Measurements from ENCODE around the gene THAP9. TPM values are rescaled to one million over a fixed set of nuclear protein-coding genes. Genes with fewer than 3 reads are reported as not detected.
"Not testable (repeated sequence)": the region's sequence is repeated elsewhere in the genome, so short reads cannot be mapped to it uniquely, and the experiment has no call there.

The THAP9 gene
- total RNA-seq, 2 donors from 2014 or later = 2.9 to 3.7 TPM

DNA sequence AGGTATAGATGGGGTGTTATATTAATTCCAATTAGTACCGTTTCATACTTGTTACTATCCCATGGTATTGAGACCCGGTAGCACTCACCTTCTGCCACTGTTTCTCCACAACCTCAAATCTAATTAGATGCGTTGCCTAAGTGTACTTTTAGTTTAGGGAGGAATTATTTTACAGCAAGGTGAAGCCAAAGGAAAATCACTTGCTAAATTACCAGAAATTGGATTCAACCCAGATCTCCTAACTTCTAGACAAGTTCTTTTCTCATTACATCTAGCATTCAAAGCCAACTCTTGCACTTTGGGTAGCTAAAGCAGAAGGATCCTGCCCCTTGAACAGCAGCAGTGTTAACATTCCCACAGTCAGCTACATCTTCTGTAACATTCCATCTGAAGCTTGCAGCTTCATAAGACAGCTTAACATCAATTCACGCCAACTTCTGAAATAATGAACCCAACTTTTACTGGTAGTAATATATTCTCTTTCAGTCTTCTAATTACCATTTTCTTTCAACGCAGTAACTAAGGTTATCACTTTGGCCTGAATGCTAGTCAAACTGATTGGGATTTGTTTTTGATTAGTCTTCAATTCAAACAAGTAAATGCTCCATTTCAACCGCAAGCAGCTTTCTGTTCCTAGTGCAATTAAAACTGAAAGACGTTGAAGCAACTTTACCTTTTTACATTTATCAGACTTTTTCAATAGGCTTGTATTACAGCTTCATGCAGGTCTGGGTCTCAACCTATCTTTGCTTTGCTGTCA is 8.6 kb upstream of the THAP9 start:
- ATAC-seq = peak in 1 of 2 donors; percentile 3
- intact Hi-C loops (cut with DNase I) = no loop called here
- DNase-seq = no peak

DNA sequence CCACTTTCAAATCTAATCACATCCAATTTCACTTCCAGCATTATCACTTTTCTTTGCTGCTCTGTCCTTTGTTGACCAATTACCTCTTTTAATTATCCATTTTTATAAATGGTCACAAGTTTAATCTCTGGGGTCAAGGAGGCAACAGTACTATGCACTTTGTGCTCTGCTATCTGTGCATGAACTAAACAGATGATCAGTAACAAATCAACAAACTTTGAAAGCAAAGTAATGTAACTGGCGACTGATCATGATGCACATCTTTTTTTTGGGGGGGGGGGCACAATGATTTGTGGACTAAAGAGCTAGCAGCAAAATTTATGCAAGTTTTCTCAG is 8.1 kb upstream of the THAP9 start:
- no peak for ATAC-seq
- DNase-seq = no peak
- intact Hi-C loops (cut with DNase I) = no loop called here

DNA sequence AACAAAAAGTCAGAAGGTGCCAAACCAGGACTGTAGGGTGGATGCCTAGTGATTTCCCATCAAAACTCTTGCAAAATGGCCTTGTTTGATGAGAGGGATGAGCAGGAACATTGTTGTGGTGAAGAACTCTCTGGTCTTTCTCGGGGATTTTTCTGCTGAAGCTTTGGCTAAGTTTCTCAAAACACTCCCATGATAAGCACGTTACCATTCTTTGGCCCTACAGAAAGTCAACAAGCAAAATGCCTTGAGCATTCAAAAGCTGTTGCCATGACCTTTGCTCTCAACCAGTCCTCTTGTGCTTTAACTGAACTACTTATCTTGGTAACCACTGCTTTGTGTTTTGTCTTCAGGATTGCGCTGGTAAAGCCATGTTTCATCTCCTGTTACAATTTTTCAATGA is 6.6 kb upstream of the THAP9 start:
- no peak for ATAC-seq
- DNase-seq = no peak
- intact Hi-C loops (cut with DNase I) = no loop called here

DNA sequence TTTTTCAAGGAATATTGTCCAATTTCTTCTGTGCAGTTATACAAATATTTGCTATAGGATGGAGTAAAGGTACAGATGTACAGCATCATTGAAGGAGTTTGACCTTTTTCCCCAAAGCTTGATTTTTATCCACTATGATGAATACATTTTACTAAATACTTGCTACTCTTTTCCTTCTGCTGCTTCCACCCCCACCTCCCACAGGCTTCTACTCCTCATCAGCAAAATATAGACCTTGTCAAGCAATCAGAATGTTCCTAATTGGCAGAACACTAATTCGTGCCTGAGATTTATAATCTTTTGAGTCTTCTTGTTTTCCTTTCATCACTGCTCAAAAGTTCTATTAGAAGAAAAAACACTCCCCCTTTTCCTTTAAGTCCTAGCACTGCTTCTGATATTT is 3.8 kb upstream of the THAP9 start:
- no peak for DNase-seq
- ATAC-seq = no peak
- intact Hi-C loops (cut with DNase I) = no loop called here

DNA sequence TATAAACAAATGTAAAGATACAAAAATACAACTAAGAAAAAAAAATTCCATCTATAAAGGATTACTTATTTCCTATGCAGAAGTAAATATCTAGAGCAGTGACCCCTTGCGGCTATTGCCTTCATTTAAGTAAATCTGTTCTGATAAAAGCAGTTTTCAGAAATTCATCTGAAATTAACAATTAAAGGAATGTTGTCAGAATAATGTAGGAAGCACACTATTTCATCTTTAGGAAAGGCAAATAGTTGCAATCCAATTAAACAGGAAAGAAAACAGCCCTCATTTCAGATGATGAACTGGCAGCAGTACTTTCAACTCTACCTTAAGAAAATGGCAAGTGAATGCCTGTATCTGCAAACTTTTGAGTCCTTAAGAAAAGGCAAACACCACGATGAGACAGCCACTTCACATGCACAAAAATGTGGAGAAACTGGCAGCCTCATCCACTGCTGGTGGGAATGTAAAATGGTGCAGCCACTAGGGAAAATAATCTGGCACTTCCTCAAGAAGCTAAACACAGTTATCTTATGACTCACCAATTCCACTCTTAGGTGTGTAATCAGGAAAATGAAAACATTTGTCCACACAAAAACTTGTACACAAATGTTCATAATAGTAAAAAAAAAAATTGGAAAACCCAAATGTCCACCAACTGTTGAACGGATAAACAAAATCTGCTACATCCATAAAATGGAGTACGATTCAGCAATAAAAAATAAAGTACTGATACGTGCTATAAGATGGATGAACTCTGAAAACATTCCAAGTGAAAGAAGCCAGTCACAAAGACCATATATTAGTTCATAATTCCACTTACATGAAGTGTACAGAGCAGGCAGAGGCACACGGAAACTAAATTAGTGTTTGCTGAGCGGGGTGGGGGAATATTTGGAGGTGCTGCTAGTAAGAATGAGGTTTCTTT is 2.0 kb upstream of the THAP9 start:
- ATAC-seq (no peak), DNase-seq (peak; percentile 34)
- intact Hi-C loops (cut with DNase I) = no loop called here

DNA sequence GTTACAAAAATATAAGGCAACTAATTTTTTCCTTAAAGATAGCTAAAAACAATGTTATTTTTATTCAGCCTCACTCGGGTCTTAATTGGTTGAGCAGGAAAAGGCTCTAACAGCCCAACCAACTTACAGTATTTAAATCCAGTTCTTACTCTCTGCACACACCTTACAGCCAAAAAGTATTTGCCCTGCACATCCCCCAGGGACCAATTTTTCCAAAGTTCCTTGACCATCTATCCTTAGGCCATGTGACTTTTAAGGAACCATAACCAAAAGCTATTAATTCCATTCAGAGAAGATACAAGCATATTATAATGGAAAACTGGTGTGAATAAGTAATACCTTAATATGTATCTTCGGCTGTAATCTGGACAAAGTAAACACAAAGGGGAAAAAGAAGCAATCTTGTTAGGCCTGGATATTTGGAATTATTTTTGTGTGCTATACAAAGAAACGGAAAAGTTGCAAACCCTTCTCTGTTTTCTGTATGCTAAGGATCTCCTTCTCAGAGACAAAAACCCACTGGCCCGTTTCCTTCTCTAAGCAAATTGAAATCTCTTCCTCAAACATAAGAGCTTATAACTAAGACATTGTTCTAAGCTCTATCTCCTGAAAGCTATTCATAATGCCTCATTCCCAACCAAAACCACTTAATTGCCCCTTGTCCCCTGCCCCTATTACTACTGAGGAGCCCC is 1.0 kb upstream of the THAP9 start:
- intact Hi-C loops (cut with DNase I) = loop anchor here (5.0 to 10.0 kb wide), 2 partner anchors 113 to 115 kb away; partner anchors contain the start of gene LIN54 (in 2 of the 2)
- DNase-seq (no peak), ATAC-seq (no peak)

DNA sequence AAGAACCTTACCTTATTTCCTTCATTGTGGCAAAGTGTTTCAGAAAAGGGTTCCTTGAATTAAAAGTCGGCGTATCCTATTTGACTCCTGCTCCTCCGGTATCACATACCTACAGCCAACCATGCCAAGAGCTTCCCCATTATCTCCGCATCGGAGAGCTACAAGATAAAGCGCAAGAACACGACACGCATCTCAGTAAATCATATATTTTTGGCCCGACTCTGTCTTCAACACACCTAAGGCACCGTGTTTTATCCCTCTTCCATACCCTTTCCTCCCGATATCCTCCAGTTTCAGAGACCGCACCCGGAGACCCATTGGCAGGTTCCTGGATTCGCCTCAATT is 497 bp upstream of the THAP9 start:
- ATAC-seq (peak; percentile 2 to 3), DNase-seq (no peak)
- intact Hi-C loops (cut with DNase I) = loop anchor here (5.0 to 10.0 kb wide), 2 partner anchors 112 to 115 kb away; partner anchors contain the start of gene LIN54 (in 2 of the 2)

DNA sequence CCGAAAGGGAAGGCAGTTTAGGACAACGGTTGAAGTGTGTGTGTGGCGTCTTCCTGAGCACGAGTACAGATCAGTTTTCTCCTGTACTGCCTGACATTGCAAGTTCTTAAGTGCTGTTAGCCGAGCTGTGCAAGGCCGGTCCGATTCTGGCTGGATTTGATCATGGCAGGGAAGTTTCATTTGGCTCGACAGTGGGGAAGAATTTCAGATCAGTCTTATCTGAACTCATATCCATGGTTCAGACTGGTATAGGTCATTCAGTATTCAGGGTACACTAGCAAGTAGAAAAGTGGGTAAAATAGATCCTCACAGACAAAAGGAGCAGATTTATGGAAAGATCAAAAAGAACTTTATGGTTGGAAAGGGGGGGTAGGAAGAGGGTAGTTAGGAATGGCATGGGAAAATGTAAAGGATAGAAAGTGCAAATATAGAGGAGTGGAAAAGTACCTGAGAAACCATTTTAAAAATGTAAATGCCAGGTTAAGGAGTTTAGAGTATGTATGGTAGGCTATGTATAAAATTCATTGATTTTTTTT is 716 bp downstream of the THAP9 start:
- intact Hi-C loops (cut with DNase I) = loop anchor here (5.0 to 10.0 kb wide), 2 partner anchors 111 to 114 kb away; partner anchors contain the start of gene LIN54 (in 2 of the 2)
- ATAC-seq = no peak
- no peak for DNase-seq

DNA sequence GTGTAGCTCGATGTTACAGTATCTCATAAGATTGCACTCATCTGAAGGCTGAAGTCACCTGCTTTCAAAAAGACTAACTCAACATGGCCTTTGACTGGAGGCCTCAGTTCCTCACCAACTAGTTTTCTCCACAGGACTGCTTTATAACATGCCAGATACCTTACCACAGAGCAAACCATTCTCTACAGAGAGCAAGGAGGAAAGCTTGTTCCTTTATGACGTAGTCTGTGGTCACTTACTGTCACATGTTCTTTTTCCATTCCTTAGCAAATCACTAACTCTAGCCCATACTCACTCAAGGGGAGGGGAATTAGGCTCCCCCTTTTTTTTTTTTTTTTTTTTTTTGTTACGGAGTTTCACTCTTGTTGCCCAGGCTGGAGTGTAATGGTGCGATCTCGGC is 3.2 kb downstream of the THAP9 start:
- intact Hi-C loops (cut with DNase I) = loop anchor here (5.0 to 10.0 kb wide), 2 partner anchors 109 to 111 kb away; partner anchors contain the start of gene LIN54 (in 2 of the 2)
- DNase-seq (no peak), ATAC-seq (no peak)

DNA sequence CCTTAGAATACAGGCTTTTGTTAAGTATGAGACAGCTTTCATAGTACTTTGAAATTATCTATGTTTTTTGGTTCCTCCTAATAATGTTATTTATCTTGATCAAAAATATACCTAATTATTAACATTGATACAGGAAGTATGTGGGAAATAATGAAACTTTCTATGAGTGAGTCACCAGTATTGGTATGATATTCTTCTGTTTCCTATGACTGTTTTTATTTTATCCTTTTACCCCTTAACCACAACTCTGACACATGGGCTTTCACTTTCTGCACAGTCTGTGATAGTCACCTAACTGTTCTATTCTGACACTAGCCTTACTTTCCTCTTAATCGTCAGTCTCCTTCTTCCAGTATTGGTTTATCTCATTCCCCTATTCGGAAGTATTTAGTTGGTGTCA is 4.7 kb downstream of the THAP9 start:
- no peak for ATAC-seq
- intact Hi-C loops (cut with DNase I) = loop anchor here in 1 of 2 donors (10.0 kb wide), 1 partner anchor 110 kb away; the partner anchor contains the start of gene LIN54
- DNase-seq = no peak

DNA sequence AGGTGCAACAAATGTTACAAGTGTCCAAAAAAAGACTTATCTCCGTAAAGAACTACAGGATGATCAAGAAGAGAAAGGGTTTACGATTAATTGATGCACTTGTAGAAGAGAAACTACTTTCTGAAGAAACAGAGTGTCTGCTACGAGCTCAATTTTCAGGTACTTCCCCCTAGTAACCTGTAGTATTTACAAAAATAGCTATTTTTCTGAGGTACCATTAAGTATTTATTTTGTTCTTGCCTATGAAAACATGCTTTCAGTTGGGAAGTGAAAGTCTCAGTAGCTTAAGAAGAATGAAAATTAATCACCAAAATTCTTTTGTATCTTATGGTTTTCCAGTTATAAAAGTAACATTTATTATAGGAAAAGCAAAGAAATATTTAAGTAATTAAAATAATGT is 5.9 kb downstream of the THAP9 start:
- no peak for DNase-seq
- ATAC-seq = no peak
- intact Hi-C loops (cut with DNase I) = loop anchor here in 1 of 2 donors (10.0 kb wide), 1 partner anchor 108 kb away; the partner anchor contains the start of gene LIN54

DNA sequence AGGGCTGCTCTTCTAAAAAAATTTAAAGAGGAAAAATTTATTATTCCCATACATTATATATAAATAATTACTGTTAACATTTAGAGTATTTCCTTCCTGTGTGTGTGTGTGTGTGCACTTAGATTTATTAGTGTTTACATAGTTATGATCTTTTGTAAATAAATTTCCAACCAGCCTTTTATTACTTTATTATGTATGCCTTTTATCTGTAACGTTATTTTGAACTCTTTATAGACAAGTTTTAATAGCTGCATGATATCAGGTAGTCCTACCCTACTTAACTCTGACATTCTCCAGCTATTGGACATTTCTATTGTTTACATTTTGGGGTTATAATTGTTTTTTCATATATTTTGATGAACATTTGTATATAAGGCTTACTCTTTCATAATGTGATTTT is 8.8 kb downstream of the THAP9 start:
- ATAC-seq (no peak), DNase-seq (no peak)
- intact Hi-C loops (cut with DNase I) = loop anchor here in 1 of 2 donors (10.0 kb wide), 1 partner anchor 105 kb away; the partner anchor contains the start of gene LIN54

DNA sequence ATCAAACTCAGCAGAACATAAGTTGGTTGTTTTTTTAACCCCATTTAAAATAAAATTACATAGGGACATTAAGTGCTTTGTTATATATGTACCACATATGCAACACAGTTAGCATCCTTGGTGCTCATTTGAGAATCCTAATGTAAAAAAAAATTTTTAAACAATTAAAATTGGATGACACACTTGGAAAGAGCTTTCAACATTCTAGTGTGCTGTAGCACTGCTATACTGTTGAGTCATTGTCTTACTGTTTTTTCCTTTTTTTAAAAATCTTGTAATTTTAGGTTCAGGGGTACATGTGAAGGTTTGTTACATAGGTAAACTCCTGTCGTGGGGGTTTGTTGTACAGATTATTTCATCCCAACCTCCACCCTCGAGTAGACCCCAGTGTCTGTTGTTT is 12.8 kb downstream of the THAP9 start:
- intact Hi-C loops (cut with DNase I) = no loop called here
- no peak for ATAC-seq
- no peak for DNase-seq

DNA sequence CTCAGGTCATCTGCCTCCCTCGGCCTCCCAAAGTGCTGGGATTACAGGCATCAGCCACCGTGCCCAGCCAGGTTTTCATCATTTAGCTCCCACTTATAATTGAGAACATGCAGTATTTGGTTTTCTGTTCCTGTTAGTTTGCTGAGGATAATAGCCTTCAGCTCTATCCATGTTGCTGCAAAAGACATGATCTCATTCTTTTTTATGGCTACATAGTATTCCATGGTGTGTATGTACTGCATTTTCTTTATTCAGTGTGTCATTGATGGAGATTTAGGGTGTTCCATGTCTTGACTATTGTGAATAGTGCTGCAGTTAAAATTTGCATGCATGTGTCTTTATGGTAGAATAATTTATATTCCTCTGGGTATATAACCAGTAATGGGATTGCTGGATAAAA is 13.4 kb downstream of the THAP9 start:
- intact Hi-C loops (cut with DNase I); ATAC-seq; DNase-seq: not testable (repeated sequence)

DNA sequence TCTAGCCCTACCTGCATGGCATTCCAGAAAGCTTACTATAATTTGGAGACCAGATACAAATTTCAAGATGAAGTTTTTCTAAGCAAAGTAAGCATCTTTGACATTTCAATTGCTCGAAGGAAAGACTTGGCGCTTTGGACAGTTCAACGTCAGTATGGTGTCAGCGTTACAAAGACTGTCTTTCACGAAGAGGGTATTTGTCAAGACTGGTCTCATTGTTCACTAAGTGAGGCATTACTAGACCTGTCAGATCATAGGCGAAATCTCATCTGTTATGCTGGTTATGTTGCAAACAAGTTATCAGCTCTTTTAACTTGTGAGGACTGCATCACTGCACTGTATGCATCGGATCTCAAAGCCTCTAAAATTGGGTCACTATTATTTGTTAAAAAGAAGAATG is 17.6 kb downstream of the THAP9 start:
- no peak for ATAC-seq
- no peak for DNase-seq
- intact Hi-C loops (cut with DNase I) = no loop called here

DNA sequence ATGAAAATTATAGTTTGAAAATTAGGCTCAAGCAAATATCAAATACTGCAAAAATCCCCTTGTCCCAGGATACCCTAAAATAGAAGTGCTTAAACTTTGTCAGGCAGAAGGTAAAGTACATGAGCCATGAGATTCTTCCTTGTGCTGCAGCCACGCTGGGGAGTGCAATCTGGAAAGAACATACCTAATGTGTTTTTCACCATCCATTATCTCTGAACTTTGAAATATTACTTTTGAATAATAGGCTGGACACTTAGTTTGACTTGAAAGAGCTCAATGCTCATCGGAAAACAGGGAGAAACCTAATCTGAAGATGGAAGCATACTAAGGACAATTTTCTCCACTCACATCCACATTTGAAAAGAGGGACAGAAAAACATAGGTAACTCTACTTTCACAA is 18.9 kb downstream of the THAP9 start:
- ATAC-seq (no peak), DNase-seq (no peak)
- intact Hi-C loops (cut with DNase I) = no loop called here

DNA sequence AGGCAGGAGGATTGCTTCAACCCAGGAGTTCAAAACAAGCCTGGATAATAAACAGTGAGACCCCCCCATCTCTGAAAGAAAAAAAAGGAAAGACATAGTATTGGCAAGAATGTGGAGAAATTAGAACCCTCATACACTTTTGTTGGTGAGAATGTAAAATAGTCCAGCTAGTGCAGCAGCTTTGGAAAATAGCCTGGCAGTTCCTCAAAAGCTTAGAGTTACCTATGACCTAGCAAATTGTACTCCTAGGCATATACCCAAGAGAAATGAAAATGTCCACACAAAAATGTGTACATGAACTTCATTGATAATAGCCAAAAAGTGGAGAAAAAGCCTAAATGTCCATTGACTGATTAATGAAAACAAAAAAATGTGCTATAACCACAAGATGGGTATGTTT is 21.3 kb downstream of the THAP9 start:
- no peak for ATAC-seq

DNA sequence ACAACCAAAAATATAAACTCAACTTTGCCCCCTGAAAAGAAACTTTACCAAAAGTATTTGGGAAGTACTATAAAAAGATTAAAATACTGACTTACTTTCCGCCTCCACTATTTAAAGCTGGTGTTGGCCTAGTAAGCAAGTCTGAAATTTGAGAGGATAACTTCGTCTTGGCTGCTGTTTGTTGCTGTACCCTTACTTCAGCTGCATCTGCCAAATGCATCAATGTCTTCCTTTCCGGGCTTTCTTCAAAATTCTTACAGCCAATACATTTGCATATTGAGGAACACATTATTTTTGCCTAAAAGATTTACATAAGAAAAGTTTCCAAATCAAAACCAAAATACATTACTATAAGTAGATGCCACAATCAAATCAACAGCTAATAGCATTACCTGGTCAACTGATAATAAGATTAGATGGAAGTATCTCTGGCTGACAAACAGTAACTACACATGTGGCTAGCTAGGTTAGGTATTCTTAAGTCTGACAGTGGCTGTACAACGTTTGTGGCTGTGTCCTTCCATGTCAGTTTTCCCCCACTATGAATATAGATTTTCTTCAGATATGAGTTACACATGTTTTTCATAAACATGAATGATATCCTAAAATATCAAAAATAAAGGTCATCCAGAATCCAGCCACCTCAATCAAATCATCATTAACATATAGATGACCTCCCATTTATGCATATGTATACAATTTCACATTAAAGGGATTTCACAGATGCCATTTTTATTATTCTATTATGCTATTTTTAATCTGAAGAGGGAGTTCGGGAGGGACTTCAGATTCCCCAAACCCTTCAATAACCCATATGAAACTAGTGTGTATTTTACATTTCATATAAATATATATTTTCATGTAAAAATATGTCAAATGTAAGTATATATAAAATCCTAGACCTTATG is 30.6 kb downstream of the THAP9 start:
- ATAC-seq = no peak
- intact Hi-C loops (cut with DNase I) = no loop called here
- DNase-seq = no peak

More for the DNA sequence above, 21.3 kb downstream of the THAP9 start:
- intact Hi-C loops (cut with DNase I) = no loop called here
- DNase-seq = no peak
